GM23248 (cell line): ENCODE results near the gene SHROOM2.

Source experiments
- EZH2 ChIP-seq: fragments of 200-600 bp; sonication (generic); IDR thresholded peaks from 2 replicates; pipeline ENCODE4 v1.6.1; 2018; ENCODE audit warnings: antibody characterized with exemption, mild to moderate bottlenecking; ENCODE audit not compliant: insufficient read depth, poor library complexity, severe bottlenecking
- EZH2phosphoT487 ChIP-seq: fragments of 200-600 bp; sonication (generic); IDR thresholded peaks from 2 replicates; pipeline ENCODE4 v1.6.1; 2018; ENCODE audit warnings: antibody characterized with exemption, moderate library complexity, mild to moderate bottlenecking, low read depth; ENCODE audit not compliant: insufficient read depth

DNA sequence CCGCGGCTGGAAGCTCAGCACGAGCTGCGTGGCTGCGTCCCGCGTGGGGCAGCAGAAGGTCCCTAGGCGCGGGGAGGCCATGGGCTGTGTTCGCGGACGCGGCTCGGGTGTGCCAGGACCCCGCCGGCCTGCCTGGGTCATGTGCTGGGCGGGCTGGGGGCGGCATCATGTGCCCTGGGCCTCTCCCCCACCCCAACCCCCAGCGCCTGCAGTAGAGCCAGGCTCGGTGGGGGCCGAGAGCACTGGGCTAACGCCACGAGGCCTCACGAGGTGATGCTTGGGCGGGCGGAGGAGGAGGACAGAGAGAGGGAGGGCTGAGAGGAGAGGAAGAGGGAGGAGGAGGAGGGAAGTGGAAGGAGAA is 20.5 kb upstream of the SHROOM2 start, which contains the start of gene GPR143:
- no peak for TF ChIP-seq EZH2
- no peak for TF ChIP-seq EZH2phosphoT487
